IMR-90 (cell line): ENCODE results near the gene ALOX12. TPM values are rescaled to one million over a fixed set of nuclear protein-coding genes. Genes with fewer than 3 reads are reported as not detected.

ENCODE experiments used
- ATAC-seq: fragments of 200-7000 bp; cut with Tn5 transposase; 2 replicates; pipeline ENCODE4 v1.9.1; 2020; ENCODE audit warnings: low read depth, mild to moderate bottlenecking, moderate library complexity
- BruUV-seq: library from RNA; stranded (reverse); fragments of 400-500 nt; replicated peaks from 2 replicates; lab custom pipeline; 2021; lab: Mats Ljungman, UMichigan
- CTCF ChIA-PET: fragments of 300-600 bp; formaldehyde crosslinking; extraction: SDS; loops from one replicate; lab custom pipeline; 2021; ENCODE audit warnings: antibody characterized with exemption; lab: Yijun Ruan, JAX
- POLR2A ChIA-PET: fragments of 300-600 bp; sonication (Branson Sonifier 250); formaldehyde crosslinking; loops from one replicate; lab custom pipeline; 2022; ENCODE audit warnings: antibody characterized with exemption; ENCODE audit not compliant: unreplicated experiment; lab: Charles Lee
- DNase-seq: peaks from one replicate; pipeline ENCODE4 v3.0.0; 2013
- H2AFZ ChIP-seq: replicated peaks from 2 replicates; pipeline ENCODE3; 2013; ENCODE audit warnings: low read length, mild to moderate bottlenecking; ENCODE audit not compliant: poor library complexity
- H2AK5ac ChIP-seq: 2 replicates; pipeline ENCODE4 v1.6.1; 2013; ENCODE audit warnings: low read depth, low read length, inconsistent platforms
- H2AK9ac ChIP-seq: replicated peaks from 2 replicates; pipeline ENCODE3; 2013; ENCODE audit warnings: mild to moderate bottlenecking, low read depth, low read length, moderate library complexity; ENCODE audit not compliant: poor library complexity
- H2BK120ac ChIP-seq: 2 replicates; pipeline ENCODE4 v1.6.1; 2013; ENCODE audit warnings: low read depth, low read length, inconsistent platforms
- H2BK15ac ChIP-seq: 3 replicates; pipeline ENCODE4 v1.6.1; 2013; ENCODE audit warnings: low read depth, low read length, inconsistent platforms
- H2BK20ac ChIP-seq: 2 replicates; pipeline ENCODE4 v1.6.1; 2013; ENCODE audit warnings: low read depth, mild to moderate bottlenecking, inconsistent platforms, low read length, moderate library complexity
- H2BK5ac ChIP-seq: 2 replicates; pipeline ENCODE4 v1.6.1; 2013; ENCODE audit warnings: mild to moderate bottlenecking, low read depth, low read length, inconsistent platforms; ENCODE audit not compliant: poor library complexity, severe bottlenecking
- H3K14ac ChIP-seq: replicated peaks from 2 replicates; pipeline ENCODE4 v1.6.1; 2013; ENCODE audit warnings: low read depth, low read length, inconsistent platforms
- H3K18ac ChIP-seq: 2 replicates; pipeline ENCODE4 v1.6.1; 2013; ENCODE audit warnings: low read depth, low read length, control low read depth
- H3K23ac ChIP-seq: 2 replicates; pipeline ENCODE4 v1.6.1; 2013; ENCODE audit warnings: low read depth, low read length, inconsistent platforms
- H3K27ac ChIP-seq: 2 replicates; pipeline ENCODE4 v1.5.1; 2013; ENCODE audit warnings: mild to moderate bottlenecking, control low read depth, low read length; ENCODE audit not compliant: insufficient read depth
- H3K27me3 ChIP-seq: 2 replicates; pipeline ENCODE4 v1.6.1; 2013; ENCODE audit warnings: low read length; ENCODE audit not compliant: control insufficient read depth, insufficient read depth
- H3K36me3 ChIP-seq: 2 replicates; pipeline ENCODE4 v1.6.1; 2013; ENCODE audit warnings: low read length, mixed read lengths; ENCODE audit not compliant: control insufficient read depth, insufficient read depth
- H3K4ac ChIP-seq: 2 replicates; pipeline ENCODE4 v1.6.1; 2013; ENCODE audit warnings: low read depth, low read length, inconsistent platforms
- H3K4me1 ChIP-seq: 2 replicates; pipeline ENCODE4 v1.6.1; 2013; ENCODE audit warnings: low read length, mixed read lengths; ENCODE audit not compliant: control insufficient read depth, insufficient read depth
- H3K4me2 ChIP-seq: 2 replicates; pipeline ENCODE4 v1.6.1; 2013; ENCODE audit warnings: low read depth, mild to moderate bottlenecking, control low read depth, low read length, moderate library complexity
- H3K4me3 ChIP-seq: 2 replicates; pipeline ENCODE4 v1.5.1; 2013; ENCODE audit warnings: low read depth, mild to moderate bottlenecking, control low read depth, low read length, moderate library complexity; ENCODE audit not compliant: insufficient read depth
- H3K56ac ChIP-seq: 2 replicates; pipeline ENCODE4 v1.6.1; 2013; ENCODE audit warnings: low read length, inconsistent platforms; ENCODE audit not compliant: insufficient read depth; ENCODE audit errors: extremely low read depth
- H3K79me1 ChIP-seq, 2 experiments: 2 replicates each; pipeline ENCODE4 v1.6.1; 2013; ENCODE audit warnings: low read length in 2 of 2, inconsistent platforms in 1 of 2, low read depth in 1 of 2
- H3K9ac ChIP-seq: 2 replicates; pipeline ENCODE4 v1.6.1; 2013; ENCODE audit warnings: low read depth, low read length, control low read depth
- H3K9me1 ChIP-seq: 2 replicates; pipeline ENCODE4 v1.6.1; 2013; ENCODE audit warnings: low read length, inconsistent platforms; ENCODE audit not compliant: insufficient read depth
- H3K9me3 ChIP-seq: 2 replicates; pipeline ENCODE4 v1.6.1; 2013; ENCODE audit warnings: low read length; ENCODE audit not compliant: control insufficient read depth, insufficient read depth
- H4K20me1 ChIP-seq: 2 replicates; pipeline ENCODE4 v1.6.1; 2013; ENCODE audit warnings: low read length, inconsistent platforms; ENCODE audit not compliant: insufficient read depth
- H4K5ac ChIP-seq: 2 replicates; pipeline ENCODE4 v1.6.1; 2013; ENCODE audit warnings: mild to moderate bottlenecking, low read depth, low read length, control low read depth
- H4K8ac ChIP-seq, 2 experiments: 2 replicates each; pipeline ENCODE4 v1.6.1; 2013; ENCODE audit warnings: low read depth in 2 of 2, low read length in 2 of 2, control low read depth in 1 of 2, inconsistent platforms in 1 of 2
- H4K91ac ChIP-seq: 2 replicates; pipeline ENCODE4 v1.6.1; 2013; ENCODE audit warnings: low read depth, low read length, inconsistent platforms; ENCODE audit not compliant: insufficient read depth
- CEBPB ChIP-seq: IDR thresholded peaks from 2 replicates; pipeline ENCODE4 v1.6.1; 2012; ENCODE audit warnings: low read depth, low read length, improper control_type of control experiment
- CHD1 ChIP-seq: IDR thresholded peaks from 2 replicates; pipeline ENCODE4 v1.6.1; 2012; ENCODE audit warnings: low read depth, low read length, improper control_type of control experiment
- FOS ChIP-seq: fragments of 150-350 bp; IDR thresholded peaks from 2 replicates; pipeline ENCODE4 v1.6.1; 2016; ENCODE audit warnings: low read depth, low read length
- MAFK ChIP-seq: IDR thresholded peaks from 2 replicates; pipeline ENCODE4 v1.6.1; 2012; ENCODE audit warnings: low read depth, low read length, improper control_type of control experiment
- MAZ ChIP-seq: IDR thresholded peaks from 2 replicates; pipeline ENCODE4 v1.6.1; 2012; ENCODE audit warnings: low read depth, mild to moderate bottlenecking, low read length, improper control_type of control experiment, moderate library complexity, borderline replicate concordance
- MXI1 ChIP-seq: IDR thresholded peaks from 2 replicates; pipeline ENCODE4 v1.6.1; 2012; ENCODE audit warnings: low read depth, mild to moderate bottlenecking, low read length, moderate library complexity, borderline replicate concordance
- NFE2L2 ChIP-seq: fragments of 150-350 bp; IDR thresholded peaks from 2 replicates; pipeline ENCODE4 v1.6.1; 2016; ENCODE audit warnings: low read depth, mild to moderate bottlenecking, low read length
- POLR2A ChIP-seq: IDR thresholded peaks from 2 replicates; pipeline ENCODE4 v1.6.1; 2012; ENCODE audit warnings: mild to moderate bottlenecking, low read depth, low read length
- RAD21 ChIP-seq: IDR thresholded peaks from 2 replicates; pipeline ENCODE4 v1.6.1; 2012; ENCODE audit warnings: low read length, improper control_type of control experiment
- RCOR1 ChIP-seq: IDR thresholded peaks from 2 replicates; pipeline ENCODE4 v1.6.1; 2012; ENCODE audit warnings: mild to moderate bottlenecking, low read length, improper control_type of control experiment; ENCODE audit not compliant: insufficient replicate concordance
- RFX5 ChIP-seq: IDR thresholded peaks from 2 replicates; pipeline ENCODE4 v1.8.0; 2012; ENCODE audit warnings: low read depth, mild to moderate bottlenecking, low read length, moderate library complexity
- SMC3 ChIP-seq: fragments of 150-350 bp; IDR thresholded peaks from 2 replicates; pipeline ENCODE4 v1.6.1; 2016; ENCODE audit warnings: low read depth, mild to moderate bottlenecking, antibody characterized with exemption, low read length, moderate library complexity
- WGBS, 2 experiments: methylation state at CpG; one replicate each; pipeline versions ENCODE4 v1.1.5 to v1.1.7; 2013; ENCODE audit warnings: missing lambda C conversion rate in 2 of 2; ENCODE audit not compliant: insufficient read length in 1 of 2; ENCODE audit errors: extremely low coverage in 2 of 2; 5-methylcytosine and 5-hydroxymethylcytosine counted together
- dilution Hi-C: fragments of 300-500 bp; cut with HindIII; formaldehyde crosslinking; loops from one replicate; pipeline ENCODE4 v1.14.3; 2018; ENCODE audit warnings: low sequenced_read_pairs; ENCODE audit not compliant: unreplicated experiment
- in situ Hi-C: fragments of 300-500 bp; cut with MboI; formaldehyde crosslinking; loops from 3 replicates; pipeline ENCODE4 v1.14.3; 2019; ENCODE audit warnings: low sequenced_read_pairs, inconsistent platforms, mixed read lengths
- intact Hi-C: fragments of 100-400 bp; cut with micrococcal nuclease; formaldehyde crosslinking; loops from 2 replicates; pipeline ENCODE4 v1.10.0; 2022
- polyA plus RNA-seq, 3 experiments: library from polyadenylated mRNA; depleted of rRNA; stranded (reverse); fragments of >200 nt; gene quantifications; 2 replicates each; pipeline ENCODE4 v1.2.3, GENCODE V29; 2012; ENCODE audit warnings: low replicate concordance in 1 of 3
- total RNA-seq: library from RNA; depleted of rRNA; stranded (reverse); fragments of >200 nt; gene quantifications from 2 replicates; pipeline ENCODE4 v1.2.3, GENCODE V29; 2012
- TF ChIP-seq, protein P1 (sequence below): fragments of 150-350 bp; IDR thresholded peaks from 2 replicates; pipeline ENCODE4 v1.6.1; 2016; ENCODE audit warnings: low read depth, mild to moderate bottlenecking, low read length, moderate library complexity, borderline replicate concordance
- TF ChIP-seq, protein P2 (sequence below): conservative IDR thresholded peaks from 2 replicates; pipeline ENCODE4 v1.5.1; 2012; ENCODE audit warnings: mild to moderate bottlenecking, low read depth, low read length, improper control_type of control experiment

Gene ALOX12
- total and polyA plus RNA-seq, 2 of the 4 experiments (the other 2 are of a cell fraction) = 0.03 TPM; not detected in 1

DNA sequence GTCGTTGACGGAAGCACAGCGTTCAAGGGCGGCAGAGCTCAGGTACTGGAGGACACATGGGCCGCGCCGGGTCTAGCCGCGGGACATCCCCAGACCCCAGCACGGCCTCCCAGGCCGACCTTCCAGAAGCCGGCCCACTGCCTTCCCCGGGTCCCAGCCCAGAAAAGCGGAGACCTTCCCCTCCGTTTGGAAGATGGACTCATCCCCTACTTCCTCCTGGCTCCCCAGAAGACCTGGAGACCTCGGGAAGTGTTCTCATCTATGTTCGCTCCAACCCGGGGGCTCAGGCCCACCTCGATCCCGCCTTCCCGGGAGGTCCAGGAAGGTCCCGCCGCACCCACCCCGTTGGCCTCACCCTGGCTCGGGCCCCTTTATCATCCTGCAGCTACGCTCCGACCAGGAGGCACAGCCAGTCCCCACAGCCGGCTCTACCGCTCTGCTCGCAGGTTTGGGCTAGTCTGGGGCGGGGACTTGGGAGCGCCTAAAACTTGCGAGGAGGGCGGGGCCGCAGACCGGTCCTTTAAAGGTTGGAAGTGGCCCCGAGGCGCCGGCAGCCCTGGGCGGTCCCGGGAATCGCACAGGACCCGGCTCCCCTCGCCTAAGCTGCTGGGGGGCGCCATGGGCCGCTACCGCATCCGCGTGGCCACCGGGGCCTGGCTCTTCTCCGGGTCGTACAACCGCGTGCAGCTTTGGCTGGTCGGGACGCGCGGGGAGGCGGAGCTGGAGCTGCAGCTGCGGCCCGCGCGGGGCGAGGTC lies at the start of gene ALOX12 (continued):
- TF ChIP-seq NFE2L2 (no peak), CEBPB (no peak)

DNA sequence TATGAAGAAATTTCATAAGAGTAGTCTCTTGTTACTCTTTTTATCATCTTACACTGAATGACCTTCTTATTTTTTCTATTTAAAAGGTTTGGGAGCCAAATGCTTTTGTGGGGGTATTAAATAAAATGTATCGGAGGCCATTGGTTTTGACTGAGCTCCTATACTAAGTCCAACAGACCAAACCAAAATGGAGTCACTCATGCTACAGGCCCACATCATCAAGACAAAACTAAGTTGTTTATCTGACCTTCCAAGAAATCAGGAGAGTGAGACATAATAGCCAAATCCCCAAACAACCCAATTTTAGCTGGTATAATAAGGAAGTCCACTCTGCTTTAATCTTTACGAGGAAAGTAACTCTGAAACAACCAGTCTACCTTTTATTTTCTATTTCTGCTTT lies 48.1 kb upstream of the ALOX12 start:
- dilution Hi-C loops (no loop called here), intact Hi-C loops (no loop called here), in situ Hi-C loops (no loop called here)
- CTCF ChIA-PET = no interaction called here
- no peak overlapping the region for H4K91ac ChIP-seq
- no peak overlapping the region for H2AK9ac ChIP-seq
- no peak overlapping the region for H4K8ac ChIP-seq
- no peak overlapping the region for H3K4me3 ChIP-seq
- no peak overlapping the region for H3K23ac ChIP-seq
- no peak overlapping the region for H3K56ac ChIP-seq
- no peak overlapping the region for H2AFZ ChIP-seq
- H3K9me1 ChIP-seq = no peaks in the 10 kb centered on the region
- no peak overlapping the region for H3K18ac ChIP-seq
- no CpG with 5 or more reads among the region's 2 CpGs for WGBS, 2 experiments
- DNase-seq (no peak), ATAC-seq (no peak)
- H4K20me1 ChIP-seq = no peaks in the 10 kb centered on the region
- H4K5ac ChIP-seq = no peak overlapping the region
- no peak overlapping the region for H2BK5ac ChIP-seq
- no peak overlapping the region for H3K4ac ChIP-seq
- no peak overlapping the region for H2BK15ac ChIP-seq
- H2BK20ac ChIP-seq = no peak overlapping the region
- no peaks in the 10 kb centered on the region for H3K36me3 ChIP-seq
- no peak overlapping the region for H3K9ac ChIP-seq
- no peak overlapping the region for H3K14ac ChIP-seq
- H3K79me1 ChIP-seq = no peaks in the 10 kb centered on the region
- H3K4me2 ChIP-seq = no peak overlapping the region
- no peaks in the 10 kb centered on the region for H3K27me3 ChIP-seq
- BruUV-seq = no TSS peak
- H3K4me1 ChIP-seq = no peaks in the 10 kb centered on the region
- H2BK120ac ChIP-seq = no peak overlapping the region
- no peak overlapping the region for H2AK5ac ChIP-seq
- H3K9me3 ChIP-seq = no peaks in the 10 kb centered on the region
- POLR2A ChIA-PET = no interaction called here
- no peak overlapping the region for H3K27ac ChIP-seq
- no peak for TF ChIP-seq POLR2A
- no peak for TF ChIP-seq NFE2L2
- no peak for TF ChIP-seq MAZ
- no peak for TF ChIP-seq RAD21
- no peak for TF ChIP-seq RFX5
- no peak for TF ChIP-seq RCOR1
- TF ChIP-seq SMC3 = no peak
- TF ChIP-seq, protein P1, sequence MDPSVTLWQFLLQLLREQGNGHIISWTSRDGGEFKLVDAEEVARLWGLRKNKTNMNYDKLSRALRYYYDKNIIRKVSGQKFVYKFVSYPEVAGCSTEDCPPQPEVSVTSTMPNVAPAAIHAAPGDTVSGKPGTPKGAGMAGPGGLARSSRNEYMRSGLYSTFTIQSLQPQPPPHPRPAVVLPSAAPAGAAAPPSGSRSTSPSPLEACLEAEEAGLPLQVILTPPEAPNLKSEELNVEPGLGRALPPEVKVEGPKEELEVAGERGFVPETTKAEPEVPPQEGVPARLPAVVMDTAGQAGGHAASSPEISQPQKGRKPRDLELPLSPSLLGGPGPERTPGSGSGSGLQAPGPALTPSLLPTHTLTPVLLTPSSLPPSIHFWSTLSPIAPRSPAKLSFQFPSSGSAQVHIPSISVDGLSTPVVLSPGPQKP = no peak
- TF ChIP-seq MAFK = no peak
- TF ChIP-seq, protein P2, sequence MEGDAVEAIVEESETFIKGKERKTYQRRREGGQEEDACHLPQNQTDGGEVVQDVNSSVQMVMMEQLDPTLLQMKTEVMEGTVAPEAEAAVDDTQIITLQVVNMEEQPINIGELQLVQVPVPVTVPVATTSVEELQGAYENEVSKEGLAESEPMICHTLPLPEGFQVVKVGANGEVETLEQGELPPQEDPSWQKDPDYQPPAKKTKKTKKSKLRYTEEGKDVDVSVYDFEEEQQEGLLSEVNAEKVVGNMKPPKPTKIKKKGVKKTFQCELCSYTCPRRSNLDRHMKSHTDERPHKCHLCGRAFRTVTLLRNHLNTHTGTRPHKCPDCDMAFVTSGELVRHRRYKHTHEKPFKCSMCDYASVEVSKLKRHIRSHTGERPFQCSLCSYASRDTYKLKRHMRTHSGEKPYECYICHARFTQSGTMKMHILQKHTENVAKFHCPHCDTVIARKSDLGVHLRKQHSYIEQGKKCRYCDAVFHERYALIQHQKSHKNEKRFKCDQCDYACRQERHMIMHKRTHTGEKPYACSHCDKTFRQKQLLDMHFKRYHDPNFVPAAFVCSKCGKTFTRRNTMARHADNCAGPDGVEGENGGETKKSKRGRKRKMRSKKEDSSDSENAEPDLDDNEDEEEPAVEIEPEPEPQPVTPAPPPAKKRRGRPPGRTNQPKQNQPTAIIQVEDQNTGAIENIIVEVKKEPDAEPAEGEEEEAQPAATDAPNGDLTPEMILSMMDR = no peak
- TF ChIP-seq CEBPB = no peak
- no peak for TF ChIP-seq FOS
- no peak for TF ChIP-seq CHD1
- TF ChIP-seq MXI1 = no peak
